Parathyroid adenoma (tissue), 2 donors: ENCODE measurements around the gene ATP1B1.
"Not testable (repeated sequence)": the region's sequence is repeated elsewhere in the genome, so short reads cannot be mapped to it uniquely, and the experiment has no call there.

ENCODE experiments used
- H2AFZ ChIP-seq: fragments of 300-600 bp; sonication (generic); one replicate; pipeline ENCODE4 v1.7.0; 2017; ENCODE audit warnings: antibody characterized with exemption, mild to moderate bottlenecking
- H3K27ac ChIP-seq: fragments of 300-600 bp; sonication (generic); one replicate; pipeline ENCODE4 v1.7.0; 2017
- H3K27me3 ChIP-seq: fragments of 300-600 bp; sonication (generic); one replicate; pipeline ENCODE4 v1.7.0; 2017; ENCODE audit warnings: low read length; ENCODE audit not compliant: control insufficient read depth, insufficient read depth
- H3K36me3 ChIP-seq: fragments of 300-600 bp; sonication (generic); one replicate; pipeline ENCODE4 v1.7.0; 2017; ENCODE audit warnings: low read length; ENCODE audit not compliant: control insufficient read depth, insufficient read depth
- H3K4me1 ChIP-seq: fragments of 300-600 bp; sonication (generic); one replicate; pipeline ENCODE4 v1.7.0; 2017; ENCODE audit warnings: control low read depth
- H3K4me2 ChIP-seq: fragments of 300-600 bp; sonication (generic); one replicate; pipeline ENCODE4 v1.7.0; 2017; ENCODE audit warnings: low read length
- H3K4me3 ChIP-seq: fragments of 300-600 bp; sonication (generic); one replicate; pipeline ENCODE4 v1.7.0; 2017; ENCODE audit warnings: low read depth, low read length
- H3K79me2 ChIP-seq: fragments of 300-600 bp; sonication (generic); one replicate; pipeline ENCODE4 v1.7.0; 2017; ENCODE audit warnings: control low read depth
- H3K9ac ChIP-seq: fragments of 300-600 bp; sonication (generic); one replicate; pipeline ENCODE4 v1.7.0; 2017; ENCODE audit warnings: mild to moderate bottlenecking
- H3K9me3 ChIP-seq: fragments of 300-600 bp; sonication (generic); one replicate; pipeline ENCODE4 v1.7.0; 2017; ENCODE audit warnings: low read length; ENCODE audit not compliant: control insufficient read depth
- CTCF ChIP-seq: fragments of 300-600 bp; sonication (generic); IDR thresholded peaks from one replicate; pipeline ENCODE4 v1.7.0; 2017; ENCODE audit warnings: antibody characterized with exemption, mild to moderate bottlenecking
- donor health status: primary hyperparathyroidism.

The ATP1B1 gene

GRCh38 chr1:169122976-169123375 lies 16.5 kb downstream of the ATP1B1 start:
- Histone ChIP-seq H2AFZ (no peak overlapping the region), H3K79me2 (peaks cover 9% of the 10 kb centered on the region), H3K9ac (no peak overlapping the region), H3K4me1 (peaks cover 27% of the 10 kb centered on the region), H3K27ac (no peak overlapping the region), H3K4me3 (no peak overlapping the region), H3K4me2 (no peak overlapping the region), H3K9me3 (no peaks in the 10 kb centered on the region), H3K27me3 (no peaks in the 10 kb centered on the region), H3K36me3 (no peaks in the 10 kb centered on the region)
- no peak for TF ChIP-seq CTCF

- no peak overlapping the region for H3K9ac ChIP-seq
- no peak overlapping the region for H2AFZ ChIP-seq
- peak overlapping the region; percentile 0 for H3K4me3 ChIP-seq
- H3K27me3 ChIP-seq: no peaks in the 10 kb centered on the region
- H3K4me1 ChIP-seq: peaks cover 21% of the 10 kb centered on the region
- no peak for TF ChIP-seq CTCF
- peaks cover 7% of the 10 kb centered on the region for H3K79me2 ChIP-seq
- H3K9me3 ChIP-seq: no peaks in the 10 kb centered on the region
- H3K36me3 ChIP-seq: no peaks in the 10 kb centered on the region
- H3K27ac ChIP-seq: peak overlapping the region; percentile 17
- H3K4me2 ChIP-seq: peak overlapping the region; percentile 47
Measured at GRCh38 chr1:169124459-169124858, 18.0 kb downstream of the ATP1B1 start.

- H3K79me2 ChIP-seq, H3K4me3 ChIP-seq: not testable (repeated sequence)
- peaks cover 19% of the 10 kb centered on the region for H3K4me1 ChIP-seq
Measured at GRCh38 chr1:169125597-169125996, 19.1 kb downstream of the ATP1B1 start.

GRCh38 chr1:169126335-169126734 lies 19.8 kb downstream of the ATP1B1 start:
- no peak overlapping the region for H3K9ac ChIP-seq
- no peaks in the 10 kb centered on the region for H3K36me3 ChIP-seq
- H2AFZ ChIP-seq: no peak overlapping the region
- peaks cover 4% of the 10 kb centered on the region for H3K79me2 ChIP-seq
- H3K27ac ChIP-seq: peak overlapping the region; percentile 36
- H3K4me3 ChIP-seq: no peak overlapping the region
- TF ChIP-seq CTCF: no peak
- peaks cover 22% of the 10 kb centered on the region for H3K4me1 ChIP-seq
- H3K4me2 ChIP-seq: no peak overlapping the region
- no peaks in the 10 kb centered on the region for H3K27me3 ChIP-seq
- no peaks in the 10 kb centered on the region for H3K9me3 ChIP-seq

More at GRCh38 chr1:169125597-169125996, 19.1 kb downstream of the ATP1B1 start:
- H3K4me2 ChIP-seq, H3K36me3 ChIP-seq, H3K27me3 ChIP-seq, H3K9me3 ChIP-seq, H3K27ac ChIP-seq, H3K9ac ChIP-seq, H2AFZ ChIP-seq: not testable (repeated sequence)

GRCh38 chr1:169127305-169127704 lies 20.8 kb downstream of the ATP1B1 start:
- Histone ChIP-seq H3K4me3 (no peak overlapping the region), H3K4me2 (peak overlapping the region; percentile 10), H3K9ac (no peak overlapping the region), H3K36me3 (no peaks in the 10 kb centered on the region), H3K27me3 (no peaks in the 10 kb centered on the region), H3K9me3 (no peaks in the 10 kb centered on the region), H3K79me2 (no peaks in the 10 kb centered on the region), H2AFZ (no peak overlapping the region), H3K27ac (peak overlapping the region; percentile 36), H3K4me1 (peaks cover 22% of the 10 kb centered on the region)
- no peak for TF ChIP-seq CTCF
